ENCODE results near the gene MRPS18A.
"Not testable (repeated sequence)": the region's sequence is repeated elsewhere in the genome, so short reads cannot be mapped to it uniquely, and the experiment has no call there.

The MRPS18A gene

DNA sequence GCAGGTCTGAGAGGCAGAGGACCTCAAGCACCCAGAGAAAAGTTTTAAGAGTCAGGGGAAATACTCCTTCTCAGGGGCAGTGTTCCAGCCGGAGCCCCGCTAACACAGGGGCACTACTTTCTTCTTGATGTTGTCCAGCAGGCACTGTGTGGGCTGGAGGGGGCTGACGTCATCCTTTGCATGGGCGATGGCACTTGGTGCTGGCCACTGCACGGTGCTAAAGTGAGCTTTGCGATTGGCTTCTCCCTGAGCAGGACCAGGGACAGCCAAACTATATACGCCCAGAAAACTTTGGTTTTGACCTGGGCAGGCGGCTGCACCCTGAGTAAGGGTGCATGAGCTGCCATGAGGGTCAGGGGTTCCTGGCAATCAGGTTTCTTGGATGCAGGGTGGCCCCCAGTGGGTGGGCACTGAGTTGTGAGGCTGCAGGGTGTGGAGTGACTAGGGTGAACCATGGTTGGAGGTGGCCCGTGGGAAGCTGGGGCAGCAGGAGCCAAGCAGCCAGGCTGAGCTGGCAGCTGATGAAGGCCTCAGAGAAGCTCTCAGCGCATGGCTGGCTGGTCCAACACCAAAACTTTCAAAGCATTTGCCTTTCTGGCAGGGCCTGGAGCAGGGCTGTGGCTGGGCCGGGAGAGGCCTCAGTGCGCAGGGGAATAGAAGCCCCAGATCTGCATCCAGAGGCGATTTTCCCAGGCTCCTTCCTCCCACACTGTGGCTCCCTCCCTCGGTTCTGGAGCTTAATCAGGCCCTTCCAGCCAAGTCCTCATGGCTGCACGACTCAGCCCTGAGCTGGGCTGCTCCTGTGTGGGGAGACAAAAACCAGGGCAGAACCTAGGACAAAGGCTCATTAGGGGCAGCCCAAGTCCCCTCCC is 18.3 kb downstream of the MRPS18A start:
- no peak for DNase-seq

DNA sequence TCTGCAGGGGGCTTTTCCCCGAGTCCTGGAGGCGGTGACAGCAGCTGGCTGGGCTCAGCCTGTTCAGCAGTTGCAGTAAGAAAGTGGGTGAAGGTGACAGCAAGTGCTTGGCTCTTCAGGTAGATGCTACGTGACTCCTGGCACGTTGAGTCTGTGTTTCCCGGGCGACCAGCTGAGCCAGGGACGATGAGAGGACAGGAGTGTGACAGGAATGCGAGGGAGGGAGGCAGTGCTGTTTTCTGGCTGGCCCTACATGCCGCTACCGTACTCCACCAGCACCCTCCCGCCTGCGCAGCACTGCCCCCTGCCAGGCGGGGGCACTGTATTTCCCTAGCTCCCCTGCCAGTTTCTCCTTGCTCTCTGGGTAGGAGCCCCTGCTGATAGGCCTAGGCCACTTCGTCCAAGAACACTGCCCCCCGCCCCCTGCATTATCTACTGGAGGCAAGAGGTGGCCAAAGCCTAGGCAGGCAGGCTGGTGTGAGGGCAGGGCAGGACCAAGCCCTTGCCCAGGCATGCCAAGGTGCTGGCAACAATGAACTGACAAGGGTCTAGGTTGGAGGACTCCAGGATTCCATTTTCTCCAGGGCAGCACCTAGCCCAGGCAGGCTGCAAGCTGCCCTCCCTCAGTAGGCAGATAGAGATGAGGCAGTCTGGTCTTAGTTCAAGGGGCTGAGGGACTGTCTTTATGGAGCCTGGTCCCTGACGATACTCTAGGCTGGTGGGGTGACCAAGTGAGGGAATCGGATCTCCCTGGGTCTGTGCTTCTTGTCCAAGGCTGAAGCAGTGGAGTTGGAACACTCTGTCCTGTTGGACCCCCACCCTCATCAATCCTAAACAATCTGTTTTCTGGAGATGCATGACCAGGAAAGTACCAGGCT is 19.2 kb downstream of the MRPS18A start:
- peak; percentile 68 for DNase-seq

DNA sequence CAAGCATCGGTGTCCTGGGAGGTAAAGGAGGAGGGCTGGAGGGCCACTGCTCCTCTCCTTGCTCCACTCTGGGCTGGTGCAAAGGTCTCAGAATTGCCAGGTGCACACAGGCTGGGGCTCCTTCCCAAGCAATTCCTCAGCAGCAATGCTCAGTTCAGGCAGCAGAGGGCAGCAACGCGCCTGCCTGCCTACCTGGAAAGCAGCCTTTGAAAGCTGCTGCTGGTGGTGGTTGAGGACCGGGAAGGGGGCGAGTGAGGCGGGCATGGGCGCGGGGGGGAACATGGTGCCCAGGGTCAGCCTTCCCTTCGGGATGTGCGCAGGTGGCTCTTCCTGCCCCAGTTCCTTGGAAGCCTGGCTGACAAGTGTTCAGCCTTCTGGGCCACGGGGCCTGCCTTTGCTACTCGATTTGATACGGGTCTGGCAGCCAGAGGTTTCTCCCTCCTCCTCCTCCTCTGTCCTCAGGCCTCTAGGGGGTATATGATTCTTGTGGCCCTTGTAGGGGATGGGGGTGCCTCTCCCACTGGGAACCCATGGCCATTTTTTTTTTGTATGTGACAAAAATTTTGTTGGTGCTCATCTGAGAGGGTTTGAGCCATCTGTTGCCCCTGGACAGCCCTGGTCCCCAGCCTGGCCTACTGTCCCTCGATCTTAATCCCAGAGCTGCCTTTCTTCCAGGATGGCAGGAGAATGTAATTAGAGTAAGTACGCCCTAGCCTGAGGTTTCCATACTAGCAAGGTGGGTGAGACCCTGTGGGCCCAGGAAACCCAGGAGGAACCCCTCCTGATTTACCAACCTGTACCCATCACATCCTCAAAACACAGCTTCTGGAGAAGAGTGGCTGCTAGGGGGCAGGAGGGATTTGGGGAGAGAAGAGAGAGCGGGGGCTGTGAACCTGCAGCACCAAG is 20.1 kb downstream of the MRPS18A start:
- peak; percentile 72 for DNase-seq

DNA sequence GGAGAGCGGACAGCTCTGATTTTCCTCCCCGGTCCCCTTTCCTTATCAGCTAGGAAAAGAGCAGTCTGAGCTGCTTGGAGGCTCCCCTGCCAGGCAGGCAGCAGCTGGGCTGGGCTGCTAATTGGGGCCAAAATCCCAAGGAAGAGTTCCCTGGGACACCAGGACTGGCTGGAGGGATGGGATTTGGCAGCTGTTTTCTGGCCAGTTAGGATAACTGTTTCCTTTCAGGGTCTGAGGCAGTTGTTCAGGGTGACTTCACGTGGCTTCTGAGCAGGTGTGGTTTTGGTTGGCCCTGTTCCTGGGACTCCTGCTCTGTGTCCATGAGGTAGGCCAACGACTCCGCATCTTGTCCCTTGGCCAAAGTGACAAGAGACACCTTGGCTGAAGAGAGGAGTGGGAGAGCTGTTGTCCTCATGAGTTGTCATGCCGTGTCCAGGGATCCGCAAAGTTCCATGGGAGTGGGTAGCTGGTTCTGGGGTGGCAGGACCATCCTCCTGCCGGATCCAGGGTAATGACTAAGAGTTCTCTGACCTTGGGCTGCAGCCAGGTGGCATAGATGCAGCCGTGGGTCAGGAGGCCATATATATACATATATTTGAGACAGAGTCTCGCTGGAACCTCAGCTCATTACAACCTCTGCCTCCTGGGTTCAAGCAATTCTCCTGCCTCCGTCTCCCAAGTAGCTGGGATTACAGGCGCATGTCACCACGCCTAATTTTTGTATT is 21.2 kb downstream of the MRPS18A start:
- no peak for DNase-seq

DNA sequence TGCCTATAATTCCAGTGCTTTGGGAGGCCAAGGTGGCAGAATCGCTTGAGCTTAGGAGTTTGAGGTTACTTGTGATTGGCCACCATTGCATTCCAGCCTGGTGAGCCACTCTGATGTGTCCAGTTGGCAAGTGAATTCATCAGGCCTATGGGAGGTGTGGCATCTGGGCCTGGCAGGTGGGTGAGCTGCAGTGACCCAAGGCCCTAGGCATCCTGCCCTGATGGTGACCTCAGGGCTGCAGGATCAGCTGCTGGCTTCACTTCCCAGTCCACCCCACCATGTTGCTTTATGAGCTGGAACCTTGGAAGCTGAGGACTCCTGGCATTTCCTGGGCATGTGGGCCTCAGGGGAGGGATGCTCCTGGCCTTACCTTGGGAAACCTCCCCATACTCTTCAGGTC is 22.2 kb downstream of the MRPS18A start:
- no peak for DNase-seq

DNA sequence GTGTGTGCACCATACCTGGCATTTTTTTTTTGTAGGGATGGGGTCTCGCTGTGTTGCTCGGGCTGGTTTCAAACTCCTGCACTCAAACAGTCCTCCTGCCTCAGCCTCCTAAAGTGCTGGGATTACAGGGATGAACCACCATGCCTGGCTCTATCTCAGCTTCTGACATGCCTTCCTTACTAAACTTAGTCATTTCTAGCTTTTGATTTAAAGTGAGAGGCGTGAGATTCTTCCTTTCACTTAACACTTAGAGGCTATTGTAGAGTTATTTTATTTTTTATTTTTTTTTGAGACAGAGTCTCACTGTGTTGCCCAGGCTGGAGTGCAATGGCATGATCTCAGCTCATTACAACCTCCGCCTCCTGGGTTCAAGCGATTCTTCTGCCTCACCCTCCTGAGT is 24.6 kb downstream of the MRPS18A start:
- DNase-seq, result not testable (repeated sequence)

DNA sequence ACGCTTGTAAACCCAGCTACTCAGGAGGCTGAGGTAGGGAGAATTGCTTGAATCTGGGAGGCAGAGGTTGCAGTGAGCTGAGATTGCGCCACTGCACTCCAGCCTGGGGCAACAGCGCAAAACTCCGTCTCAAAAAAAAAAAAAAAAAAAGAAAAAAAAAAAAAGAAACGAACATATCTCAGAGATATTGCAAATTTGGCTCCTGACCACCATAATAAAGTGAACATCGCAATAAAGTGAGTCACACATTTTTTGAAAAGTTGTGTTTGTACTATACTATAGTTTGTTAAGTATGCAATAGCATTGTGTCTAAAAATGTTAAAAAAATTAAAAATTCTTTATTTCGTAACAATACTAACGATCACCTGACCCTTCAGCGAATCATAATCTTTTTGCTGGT is 29.4 kb downstream of the MRPS18A start:
- no peak for DNase-seq

DNA sequence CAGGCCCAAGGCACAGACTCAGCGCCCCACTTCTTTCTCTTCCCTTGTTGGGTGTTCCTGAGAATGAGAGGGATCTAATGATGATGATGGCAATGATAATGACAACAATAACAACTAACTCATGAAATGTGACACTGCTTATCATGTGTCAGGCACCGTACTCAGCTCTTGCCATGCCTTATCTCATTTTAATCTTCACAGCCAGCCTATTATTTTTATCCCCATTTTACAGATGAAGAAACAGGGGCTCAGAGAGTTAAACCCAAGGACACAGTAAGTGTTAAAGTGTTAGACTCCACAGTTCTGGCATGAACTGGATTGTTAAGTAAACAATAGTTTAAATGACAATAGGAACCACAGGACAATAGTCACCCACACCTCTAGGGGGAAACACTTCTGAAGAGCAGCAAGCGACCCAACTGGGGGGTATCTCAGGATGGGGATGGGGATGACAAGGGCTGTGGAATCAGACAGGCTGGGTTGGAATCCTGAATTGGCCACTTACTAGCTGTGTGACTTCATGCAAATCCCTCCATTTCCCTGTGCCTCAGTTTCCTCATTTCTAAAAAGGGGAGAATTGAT is 30.3 kb downstream of the MRPS18A start:
- DNase-seq, result no peak

DNA sequence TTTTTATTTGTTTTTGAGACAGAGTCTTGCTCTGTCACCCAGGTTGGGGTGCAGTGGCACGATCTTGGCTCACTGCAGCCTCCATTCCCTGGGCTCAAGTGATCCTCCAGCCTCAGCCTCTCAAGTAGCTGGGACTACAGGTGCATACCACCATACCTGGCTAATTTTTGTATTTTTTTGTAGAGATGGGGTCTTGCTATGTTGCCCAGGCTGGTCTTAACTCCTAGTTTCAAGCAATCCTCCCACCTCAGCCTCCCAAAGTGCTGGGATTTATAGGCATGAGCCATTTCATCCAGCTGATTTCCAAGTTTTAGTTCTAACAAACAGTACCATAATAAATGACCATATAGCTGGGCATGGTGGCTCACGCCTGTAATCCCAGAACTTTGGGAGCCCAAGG is 34.8 kb downstream of the MRPS18A start:
- not testable (repeated sequence) for DNase-seq

DNA sequence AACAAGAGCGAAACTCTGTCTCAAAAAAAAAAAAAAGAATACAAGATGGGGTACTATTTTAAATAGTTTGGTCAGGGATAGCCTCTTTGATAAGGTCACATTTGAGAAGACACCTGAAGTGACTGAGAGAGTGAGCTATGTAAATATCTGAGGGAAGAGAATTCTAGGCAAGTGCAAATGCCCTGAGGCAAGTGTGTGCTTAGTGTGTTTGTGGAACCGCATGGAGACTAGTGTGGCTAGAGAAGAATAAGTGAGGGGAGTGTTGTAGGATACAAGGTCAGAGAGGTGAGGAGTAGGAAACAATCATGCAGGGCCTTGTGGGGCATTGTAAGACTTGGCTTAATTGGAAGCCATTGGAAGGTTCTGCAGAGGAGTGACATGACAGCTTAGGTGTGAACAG is 39.3 kb downstream of the MRPS18A start:
- DNase-seq, result no peak

DNA sequence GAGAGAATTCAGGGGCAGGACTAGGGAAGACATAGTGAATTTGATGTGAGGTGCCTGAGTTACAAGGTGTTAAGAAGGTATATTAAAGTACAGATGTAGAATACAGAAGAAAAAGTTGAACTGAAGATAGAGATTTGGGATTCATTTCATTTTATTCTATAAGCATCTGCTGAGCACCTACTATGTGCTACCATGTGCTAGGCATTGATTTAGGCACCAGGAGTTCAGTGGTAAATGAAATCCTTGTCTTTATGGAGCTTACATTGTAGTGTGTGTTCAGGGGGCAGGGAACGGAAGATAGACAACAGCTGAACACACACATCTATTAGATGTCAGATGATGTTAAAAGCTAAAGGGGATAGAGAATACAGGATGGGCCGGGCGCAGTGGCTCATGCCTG is 40.0 kb downstream of the MRPS18A start:
- no peak for DNase-seq

DNA sequence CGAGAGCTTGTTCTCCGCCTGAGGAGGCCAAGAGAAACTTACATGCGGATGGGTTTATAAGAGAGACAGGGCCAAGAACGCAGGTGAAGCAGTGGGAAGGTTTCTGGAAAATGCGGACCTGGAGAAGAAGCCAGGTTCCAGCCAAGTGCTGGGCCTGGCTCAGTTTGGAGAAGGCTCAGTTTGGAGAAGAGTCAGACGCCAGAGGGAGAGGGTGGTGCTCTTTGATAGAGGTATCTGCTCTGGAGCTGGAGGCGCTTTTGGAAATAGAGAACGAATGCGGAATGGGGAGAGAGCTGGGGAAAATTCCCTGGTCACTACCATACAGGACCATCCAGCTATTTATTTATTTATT is 42.0 kb downstream of the MRPS18A start:
- no peak for DNase-seq

DNA sequence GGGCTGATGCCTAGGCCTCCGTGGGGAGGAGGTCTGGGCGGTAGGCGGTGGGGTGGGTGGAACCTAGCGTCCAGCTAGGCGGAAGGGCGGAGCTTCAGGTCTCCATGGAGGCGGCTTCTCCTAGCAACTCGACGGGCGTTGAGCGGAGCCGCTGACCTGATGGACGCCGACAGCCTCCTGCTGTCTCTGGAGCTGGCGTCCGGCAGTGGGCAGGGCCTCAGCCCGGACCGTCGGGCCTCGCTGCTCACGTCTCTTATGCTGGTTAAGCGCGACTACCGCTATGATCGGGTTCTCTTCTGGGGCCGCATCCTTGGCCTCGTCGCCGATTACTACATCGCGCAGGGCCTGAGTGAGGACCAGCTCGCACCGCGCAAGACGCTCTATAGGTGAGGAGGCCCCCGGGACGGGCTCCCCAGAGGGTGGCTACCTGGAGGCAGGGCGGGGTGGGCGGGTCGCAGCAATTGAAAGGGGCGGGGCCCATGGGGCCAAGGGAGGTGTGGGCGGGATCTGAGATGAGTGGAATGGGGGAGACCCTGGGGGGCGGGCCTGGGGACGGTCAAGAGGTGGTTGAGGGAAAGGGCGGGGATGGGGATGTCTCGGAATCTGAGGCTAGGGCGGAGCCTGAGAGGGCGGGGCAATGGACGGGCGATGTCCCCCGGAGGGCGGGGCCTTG is 42.5 kb downstream of the MRPS18A start, which contains the start of gene RSPH9:
TSS of gene RSPH9 (plus strand) at position 97 of the 673 bp plus-strand sequence. CDS start at position 160, 63 bp downstream.
- DNase-seq, result peak; percentile 73

DNA sequence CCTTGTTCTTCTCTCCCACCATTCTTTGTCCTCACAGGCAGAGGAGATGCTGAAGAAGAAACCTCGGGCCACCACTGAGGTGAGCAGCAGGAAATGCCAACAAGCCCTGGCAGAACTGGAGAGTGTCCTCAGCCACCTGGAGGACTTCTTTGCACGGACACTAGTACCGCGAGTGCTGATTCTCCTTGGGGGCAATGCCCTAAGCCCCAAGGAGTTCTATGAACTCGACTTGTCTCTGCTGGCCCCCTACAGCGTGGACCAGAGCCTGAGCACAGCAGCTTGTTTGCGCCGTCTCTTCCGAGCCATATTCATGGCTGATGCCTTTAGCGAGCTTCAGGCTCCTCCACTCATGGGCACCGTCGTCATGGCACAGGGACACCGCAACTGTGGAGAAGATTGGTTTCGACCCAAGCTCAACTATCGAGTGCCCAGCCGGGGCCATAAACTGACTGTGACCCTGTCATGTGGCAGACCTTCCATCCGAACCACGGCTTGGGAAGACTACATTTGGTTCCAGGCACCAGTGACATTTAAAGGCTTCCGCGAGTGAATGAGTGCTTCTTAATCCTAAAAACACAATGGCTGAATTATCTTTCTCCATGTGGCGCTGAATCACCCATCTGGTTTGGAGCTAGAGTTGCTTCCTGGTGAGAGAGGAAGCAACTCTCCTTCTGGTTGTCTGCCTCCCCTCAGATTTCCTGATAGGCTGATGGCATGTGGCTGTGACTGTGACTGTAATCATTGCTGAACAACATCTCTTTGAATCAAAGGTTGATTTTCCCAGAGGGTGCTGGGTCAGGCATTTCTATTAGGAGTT is 47.4 kb downstream of the MRPS18A start:
- DNase-seq, result no peak

DNA sequence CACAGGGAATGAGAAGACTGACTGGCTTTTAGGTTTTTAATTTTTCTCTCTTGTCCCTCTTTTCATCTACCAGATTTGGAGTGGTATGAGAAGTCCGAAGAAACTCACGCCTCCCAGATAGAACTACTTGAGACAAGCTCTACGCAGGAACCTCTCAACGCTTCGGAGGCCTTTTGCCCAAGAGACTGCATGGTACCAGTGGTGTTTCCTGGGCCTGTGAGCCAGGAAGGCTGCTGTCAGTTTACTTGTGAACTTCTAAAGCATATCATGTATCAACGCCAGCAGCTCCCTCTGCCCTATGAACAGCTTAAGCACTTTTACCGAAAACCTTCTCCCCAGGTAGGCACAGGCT is 51.3 kb downstream of the MRPS18A start:
- no peak for DNase-seq

DNA sequence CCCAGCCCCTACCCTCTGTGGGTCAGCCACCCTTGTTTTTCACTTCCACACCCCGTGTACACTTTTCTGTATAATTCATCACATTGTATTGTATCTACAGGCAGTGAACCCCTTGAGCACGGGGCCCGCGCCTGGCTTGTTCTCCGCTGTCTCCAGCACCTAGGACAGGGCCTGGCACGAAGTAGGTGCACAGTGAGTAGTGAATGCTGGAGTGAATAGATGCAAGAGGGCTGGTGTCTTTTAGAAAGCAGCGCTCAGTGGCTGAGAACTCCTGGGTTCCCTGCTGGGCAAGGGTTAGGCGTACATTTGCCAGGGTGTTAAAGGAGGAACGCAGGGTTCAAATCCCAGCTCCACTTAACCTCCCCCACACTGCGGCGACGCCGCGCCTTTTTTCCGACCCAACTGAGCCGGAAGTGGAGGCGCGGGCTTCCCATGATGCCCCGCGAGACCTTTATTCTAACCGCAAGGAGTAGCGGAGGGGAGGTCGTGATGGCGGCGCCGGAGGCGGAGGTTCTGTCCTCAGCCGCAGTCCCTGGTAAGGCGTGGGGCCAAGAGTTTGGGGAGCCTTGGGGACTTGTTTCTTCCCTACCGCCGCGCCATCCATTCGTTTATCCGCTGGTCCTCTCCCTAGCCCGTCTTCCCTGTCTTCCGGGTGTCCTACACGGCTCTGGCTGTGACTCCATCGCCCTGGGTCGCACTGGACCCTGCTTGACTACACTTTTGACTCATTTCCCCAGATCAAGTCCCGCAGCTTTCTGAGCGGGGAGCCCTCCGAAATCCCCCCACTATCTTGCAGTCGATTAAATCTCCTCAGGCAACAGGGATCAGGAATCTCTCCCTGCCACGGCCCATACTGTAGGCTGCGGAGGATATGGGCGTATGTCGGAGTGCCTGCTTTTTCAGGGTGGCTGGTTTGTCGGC is 51.9 kb downstream of the MRPS18A start, which contains the start of gene MAD2L1BP:
TSS of gene MAD2L1BP (plus strand) at position 454 of the 921 bp plus-strand sequence. CDS start at position 490, 36 bp downstream.
- peak; percentile 75 for DNase-seq

DNA sequence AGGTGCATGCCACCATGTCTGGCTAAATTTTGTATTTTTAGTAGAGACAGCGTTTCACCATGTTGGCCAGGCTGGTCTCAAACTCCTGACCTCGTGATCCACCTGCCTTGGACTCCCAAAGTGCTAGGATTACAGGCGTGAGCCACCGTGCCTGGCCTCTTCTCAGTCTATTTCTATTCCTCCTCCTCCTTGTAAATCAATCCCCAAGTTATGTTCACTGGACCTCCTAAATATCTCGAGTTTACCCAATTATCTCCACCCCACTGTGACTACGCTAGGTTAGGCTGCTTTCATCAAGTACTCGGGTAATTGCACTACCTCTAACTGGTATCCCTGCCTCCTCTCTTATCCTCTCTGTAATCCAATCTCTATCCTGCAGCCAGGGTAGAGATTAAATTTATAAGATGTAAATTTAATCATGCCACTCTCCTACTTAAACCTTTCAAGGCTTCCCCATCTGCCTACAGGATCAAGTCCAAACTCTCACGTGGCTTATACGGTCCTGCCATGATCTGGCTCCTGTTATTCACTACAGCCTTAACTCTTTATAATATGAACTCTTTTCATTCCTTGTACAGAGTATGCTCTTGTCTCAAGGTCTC is 52.8 kb downstream of the MRPS18A start:
- DNase-seq, result no peak

DNA sequence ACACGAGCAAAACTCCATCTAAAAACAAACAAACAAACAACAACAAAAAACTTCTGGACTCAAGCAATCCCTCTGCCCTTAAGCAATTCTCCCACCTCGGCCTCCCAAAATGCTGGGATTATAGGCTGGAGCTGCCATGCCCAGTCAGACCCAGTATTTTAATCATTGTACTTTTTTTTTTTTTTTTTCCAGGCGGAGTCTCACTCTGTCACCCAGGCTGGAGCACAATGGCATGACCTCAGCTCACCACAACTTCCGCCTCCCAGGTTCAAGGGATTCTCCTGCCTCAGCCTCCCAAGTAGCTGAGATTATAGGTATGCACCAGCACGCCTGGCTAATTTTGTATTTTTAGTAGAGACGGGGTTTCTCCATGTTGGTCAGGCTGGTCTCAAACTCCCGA is 54.6 kb downstream of the MRPS18A start:
- DNase-seq, result not testable (repeated sequence)
